ENCODE results near the gene ZG16.

ZG16 gene

GRCh38 chr16:29812754-29813643 lies 34.9 kb downstream of the ZG16 start:
- Histone ChIP-seq H3K27me3 (ENCODE audit: low read depth, low read length) (no peaks in the 10 kb centered on the region), H3K4me3 (ENCODE audit: low read depth in 1 of 2, low read length in 2 of 2) (peak overlapping the region; percentile 30 to 77), H3K9me3 (ENCODE audit: control insufficient read depth in 1 of 2, low read length in 2 of 2) (no peaks in the 10 kb centered on the region), H3K36me3 (ENCODE audit: control insufficient read depth in 1 of 2, insufficient read depth in 2 of 2, low read length in 2 of 2) (peaks cover 6 to 13% of the 10 kb centered on the region in 2 donors), H3K4me1 (ENCODE audit: control insufficient read depth in 1 of 2, insufficient read depth in 2 of 2, low read length in 2 of 2) (peaks cover 25 to 84% of the 10 kb centered on the region in 2 donors), H3K27ac (ENCODE audit: low read length) (no peak overlapping the region)

- Histone ChIP-seq H3K27ac (ENCODE audit: low read length) (no peak overlapping the region), H3K4me3 (ENCODE audit: low read depth in 1 of 2, low read length in 2 of 2) (peak overlapping the region in 1 of 2 donors; percentile 77), H3K4me1 (ENCODE audit: control insufficient read depth in 1 of 2, insufficient read depth in 2 of 2, low read length in 2 of 2) (peaks cover 17 to 75% of the 10 kb centered on the region in 2 donors), H3K27me3 (ENCODE audit: low read depth, low read length) (no peaks in the 10 kb centered on the region), H3K36me3 (ENCODE audit: control insufficient read depth in 1 of 2, insufficient read depth in 2 of 2, low read length in 2 of 2) (peaks cover 2 to 14% of the 10 kb centered on the region in 2 donors), H3K9me3 (ENCODE audit: control insufficient read depth in 1 of 2, low read length in 2 of 2) (no peaks in the 10 kb centered on the region)
Observed at GRCh38 chr16:29813644-29814562, 35.8 kb downstream of the ZG16 start.

GRCh38 chr16:29814592-29814991 lies 36.5 kb downstream of the ZG16 start:
- no peaks in the 10 kb centered on the region for H3K27me3 ChIP-seq (ENCODE audit: low read depth, low read length)
- no peak overlapping the region for H3K27ac ChIP-seq (ENCODE audit: low read length)
- peaks cover 4 to 12% of the 10 kb centered on the region in 2 donors for H3K36me3 ChIP-seq (ENCODE audit: control insufficient read depth in 1 of 2, insufficient read depth in 2 of 2, low read length in 2 of 2)
- H3K9me3 ChIP-seq (ENCODE audit: control insufficient read depth in 1 of 2, low read length in 2 of 2), result no peaks in the 10 kb centered on the region
- peaks cover 12 to 73% of the 10 kb centered on the region in 2 donors for H3K4me1 ChIP-seq (ENCODE audit: control insufficient read depth in 1 of 2, insufficient read depth in 2 of 2, low read length in 2 of 2)
- peak overlapping the region in 1 of 2 donors; percentile 85 for H3K4me3 ChIP-seq (ENCODE audit: low read depth in 1 of 2, low read length in 2 of 2)

GRCh38 chr16:29815032-29815721 lies 37.1 kb downstream of the ZG16 start:
- Histone ChIP-seq H3K27me3 (ENCODE audit: low read depth, low read length) (no peaks in the 10 kb centered on the region), H3K9me3 (ENCODE audit: control insufficient read depth in 1 of 2, low read length in 2 of 2) (no peaks in the 10 kb centered on the region), H3K4me3 (ENCODE audit: low read depth in 1 of 2, low read length in 2 of 2) (peak overlapping the region; percentile 83 to 85), H3K27ac (ENCODE audit: low read length) (no peak overlapping the region), H3K36me3 (ENCODE audit: control insufficient read depth in 1 of 2, insufficient read depth in 2 of 2, low read length in 2 of 2) (peaks cover 4 to 6% of the 10 kb centered on the region in 2 donors), H3K4me1 (ENCODE audit: control insufficient read depth in 1 of 2, insufficient read depth in 2 of 2, low read length in 2 of 2) (peaks cover 16 to 73% of the 10 kb centered on the region in 2 donors)

GRCh38 chr16:29815793-29816693 lies 38.0 kb downstream of the ZG16 start, which contains the start of gene PAGR1:
PAGR1 (plus strand) TSS chr16:29816152; CDS start chr16:29816526, 374 bp downstream.
- no peaks in the 10 kb centered on the region for H3K9me3 ChIP-seq (ENCODE audit: control insufficient read depth in 1 of 2, low read length in 2 of 2)
- H3K27me3 ChIP-seq (ENCODE audit: low read depth, low read length), result no peaks in the 10 kb centered on the region
- peak within 1 kb of the TSS; percentile 83 to 85 for H3K4me3 ChIP-seq (ENCODE audit: low read depth in 1 of 2, low read length in 2 of 2)
- H3K4me1 ChIP-seq (ENCODE audit: control insufficient read depth in 1 of 2, insufficient read depth in 2 of 2, low read length in 2 of 2), result peaks cover 8 to 66% of the 10 kb centered on the region in 2 donors
- peaks cover 4 to 6% of the 10 kb centered on the region in 2 donors for H3K36me3 ChIP-seq (ENCODE audit: control insufficient read depth in 1 of 2, insufficient read depth in 2 of 2, low read length in 2 of 2)
- peak within 1 kb of the TSS; percentile 90 for H3K27ac ChIP-seq (ENCODE audit: low read length)

GRCh38 chr16:29816694-29817441 lies 38.8 kb downstream of the ZG16 start:
- Histone ChIP-seq H3K4me3 (ENCODE audit: low read depth in 1 of 2, low read length in 2 of 2) (peak overlapping the region; percentile 83 to 85), H3K4me1 (ENCODE audit: control insufficient read depth in 1 of 2, insufficient read depth in 2 of 2, low read length in 2 of 2) (peaks cover 13 to 73% of the 10 kb centered on the region in 2 donors), H3K27me3 (ENCODE audit: low read depth, low read length) (no peaks in the 10 kb centered on the region), H3K9me3 (ENCODE audit: control insufficient read depth in 1 of 2, low read length in 2 of 2) (no peaks in the 10 kb centered on the region), H3K36me3 (ENCODE audit: control insufficient read depth in 1 of 2, insufficient read depth in 2 of 2, low read length in 2 of 2) (peaks cover 4 to 10% of the 10 kb centered on the region in 2 donors), H3K27ac (ENCODE audit: low read length) (peak overlapping the region; percentile 90)

GRCh38 chr16:29818082-29818481 lies 40.0 kb downstream of the ZG16 start:
- peaks cover 18 to 70% of the 10 kb centered on the region in 2 donors for H3K4me1 ChIP-seq (ENCODE audit: control insufficient read depth in 1 of 2, insufficient read depth in 2 of 2, low read length in 2 of 2)
- H3K4me3 ChIP-seq (ENCODE audit: low read depth in 1 of 2, low read length in 2 of 2), result no peak overlapping the region

GRCh38 chr16:29819506-29819905 lies 41.5 kb downstream of the ZG16 start:
- no peaks in the 10 kb centered on the region for H3K9me3 ChIP-seq (ENCODE audit: control insufficient read depth in 1 of 2, low read length in 2 of 2)
- peak overlapping the region; percentile 74 to 96 for H3K4me3 ChIP-seq (ENCODE audit: low read depth in 1 of 2, low read length in 2 of 2)
- peaks cover 4 to 12% of the 10 kb centered on the region in 2 donors for H3K36me3 ChIP-seq (ENCODE audit: control insufficient read depth in 1 of 2, insufficient read depth in 2 of 2, low read length in 2 of 2)
- peak overlapping the region; percentile 99 for H3K27ac ChIP-seq (ENCODE audit: low read length)
- H3K4me1 ChIP-seq (ENCODE audit: control insufficient read depth in 1 of 2, insufficient read depth in 2 of 2, low read length in 2 of 2), result peaks cover 18 to 63% of the 10 kb centered on the region in 2 donors
- H3K27me3 ChIP-seq (ENCODE audit: low read depth, low read length), result no peaks in the 10 kb centered on the region

More at GRCh38 chr16:29818082-29818481, 40.0 kb downstream of the ZG16 start:
- no peak overlapping the region for H3K27ac ChIP-seq (ENCODE audit: low read length)
- peaks cover 4 to 12% of the 10 kb centered on the region in 2 donors for H3K36me3 ChIP-seq (ENCODE audit: control insufficient read depth in 1 of 2, insufficient read depth in 2 of 2, low read length in 2 of 2)
- H3K27me3 ChIP-seq (ENCODE audit: low read depth, low read length), result no peaks in the 10 kb centered on the region
- no peaks in the 10 kb centered on the region for H3K9me3 ChIP-seq (ENCODE audit: control insufficient read depth in 1 of 2, low read length in 2 of 2)

- peaks cover 4 to 12% of the 10 kb centered on the region in 2 donors for H3K36me3 ChIP-seq (ENCODE audit: control insufficient read depth in 1 of 2, insufficient read depth in 2 of 2, low read length in 2 of 2)
- H3K27ac ChIP-seq (ENCODE audit: low read length), result peak within 1 kb of the TSS; percentile 99
- H3K4me1 ChIP-seq (ENCODE audit: control insufficient read depth in 1 of 2, insufficient read depth in 2 of 2, low read length in 2 of 2), result peaks cover 20 to 63% of the 10 kb centered on the region in 2 donors
- peak within 1 kb of the TSS; percentile 74 to 96 for H3K4me3 ChIP-seq (ENCODE audit: low read depth in 1 of 2, low read length in 2 of 2)
- no peaks in the 10 kb centered on the region for H3K27me3 ChIP-seq (ENCODE audit: low read depth, low read length)
- no peaks in the 10 kb centered on the region for H3K9me3 ChIP-seq (ENCODE audit: control insufficient read depth in 1 of 2, low read length in 2 of 2)
Observed at GRCh38 chr16:29820271-29820701, 42.2 kb downstream of the ZG16 start, which contains the start of gene MVP. MVP (plus strand) TSS chr16:29820462; CDS start chr16:29830550, 10,088 bp downstream.
